GM23338 (cell line): ENCODE results near the gene MCC. TPM values are rescaled to one million over a fixed set of nuclear protein-coding genes. Genes with fewer than 3 reads are reported as not detected.

Source experiments
- ATAC-seq: fragments of 200-7000 bp; cut with Tn5 transposase; 3 replicates; pipeline ENCODE4 v1.9.1; 2020
- DNase-seq: peaks from one replicate; pipeline ENCODE4 v3.0.0-alpha.2; 2015; ENCODE audit warnings: low spot score
- H2AFZ ChIP-seq: fragments of 200-600 bp; sonication (generic); 2 replicates; pipeline ENCODE4 v1.8.0; 2016; ENCODE audit warnings: antibody characterized with exemption, mild to moderate bottlenecking, moderate library complexity
- H3F3A ChIP-seq: fragments of 200-600 bp; sonication (generic); replicated peaks from 2 replicates; pipeline ENCODE4 v1.8.0; 2017; ENCODE audit warnings: antibody characterized with exemption, mixed run types, low read depth
- H3K27ac ChIP-seq: fragments of 200-600 bp; sonication (generic); 2 replicates; pipeline ENCODE4 v1.6.1; 2016; ENCODE audit warnings: low read depth
- H3K27me3 ChIP-seq: fragments of 200-600 bp; sonication (generic); 2 replicates; pipeline ENCODE4 v1.8.0; 2016; ENCODE audit warnings: mild to moderate bottlenecking, mixed run types, moderate library complexity; ENCODE audit not compliant: insufficient read depth
- H3K36me3 ChIP-seq: fragments of 200-600 bp; sonication (generic); 2 replicates; pipeline ENCODE4 v1.8.0; 2016; ENCODE audit warnings: mild to moderate bottlenecking; ENCODE audit not compliant: insufficient read depth
- H3K4me1 ChIP-seq: fragments of 200-600 bp; sonication (generic); 2 replicates; pipeline ENCODE4 v1.8.0; 2016; ENCODE audit warnings: mild to moderate bottlenecking, moderate library complexity; ENCODE audit not compliant: insufficient read depth
- H3K4me2 ChIP-seq: fragments of 200-600 bp; sonication (generic); 2 replicates; pipeline ENCODE4 v1.7.1; 2017; ENCODE audit warnings: mixed run types
- H3K4me3 ChIP-seq: fragments of 200-600 bp; sonication (generic); 2 replicates; pipeline ENCODE4 v1.6.1; 2016; ENCODE audit warnings: mixed run types
- H3K79me2 ChIP-seq: fragments of 200-600 bp; sonication (generic); replicated peaks from 2 replicates; pipeline ENCODE4 v1.8.0; 2017; ENCODE audit warnings: mild to moderate bottlenecking; ENCODE audit not compliant: insufficient read depth
- H3K9me2 ChIP-seq: fragments of 200-600 bp; sonication (generic); 2 replicates; pipeline ENCODE4 v1.8.0; 2017; ENCODE audit not compliant: insufficient read depth
- H4K20me1 ChIP-seq: fragments of 200-600 bp; sonication (generic); replicated peaks from 2 replicates; pipeline ENCODE4 v1.8.0; 2017; ENCODE audit warnings: mild to moderate bottlenecking; ENCODE audit not compliant: insufficient read depth
- H3K27ac Mint-ChIP-seq: 2 replicates; pipeline ENCODE4 v1.8.0; 2020; ENCODE audit warnings: inconsistent platforms, mild to moderate bottlenecking, moderate library complexity, mixed read lengths
- H3K27me3 Mint-ChIP-seq: 3 replicates; pipeline ENCODE4 v1.8.0; 2022; ENCODE audit warnings: low read depth, mild to moderate bottlenecking, moderate library complexity, mixed read lengths, inconsistent platforms; ENCODE audit not compliant: insufficient read depth, poor library complexity
- H3K36me3 Mint-ChIP-seq: 3 replicates; pipeline ENCODE4 v1.8.0; 2021; ENCODE audit warnings: low read depth, mild to moderate bottlenecking, inconsistent platforms, moderate library complexity, mixed read lengths
- H3K4me1 Mint-ChIP-seq: 3 replicates; pipeline ENCODE4 v1.8.0; 2020; ENCODE audit warnings: mild to moderate bottlenecking, inconsistent platforms, mixed read lengths
- H3K4me3 Mint-ChIP-seq: 3 replicates; pipeline ENCODE4 v1.8.0; 2021; ENCODE audit warnings: moderate library complexity, mild to moderate bottlenecking, inconsistent platforms, mixed read lengths
- H3K9me3 Mint-ChIP-seq: 3 replicates; pipeline ENCODE4 v1.8.0; 2020; ENCODE audit warnings: moderate library complexity, mild to moderate bottlenecking, inconsistent platforms, mixed read lengths
- CREB1 ChIP-seq: fragments of 250-450 bp; sonication (Bioruptor Pico); IDR thresholded peaks from 2 replicates; pipeline ENCODE4 v1.5.0; 2020; ENCODE audit warnings: low read depth, mild to moderate bottlenecking, moderate library complexity
- EZH2 ChIP-seq: fragments of 200-600 bp; sonication (generic); IDR thresholded peaks from one replicate; pipeline ENCODE4 v1.8.0; 2017; ENCODE audit warnings: antibody characterized with exemption, mild to moderate bottlenecking, low read depth; ENCODE audit not compliant: unreplicated experiment
- EZH2phosphoT487 ChIP-seq: fragments of 200-600 bp; sonication (generic); IDR thresholded peaks from one replicate; pipeline ENCODE4 v1.8.1; 2018; ENCODE audit warnings: antibody characterized with exemption; ENCODE audit not compliant: unreplicated experiment
- JUNB ChIP-seq: IDR thresholded peaks from one replicate; pipeline ENCODE4 v1.6.1; 2016; ENCODE audit warnings: antibody characterized with exemption; ENCODE audit not compliant: unreplicated experiment
- NANOG ChIP-seq: IDR thresholded peaks from 2 replicates; pipeline ENCODE4 v1.6.1; 2016; ENCODE audit warnings: antibody characterized with exemption, borderline replicate concordance
- POLR2AphosphoS5 ChIP-seq: IDR thresholded peaks from 2 replicates; pipeline ENCODE4 v1.6.1; 2016; ENCODE audit warnings: antibody characterized with exemption, low read depth
- STAT1 ChIP-seq: IDR thresholded peaks from one replicate; pipeline ENCODE4 v1.6.1; 2016; ENCODE audit warnings: antibody characterized with exemption; ENCODE audit not compliant: unreplicated experiment
- ZNF331 ChIP-seq: fragments of 250-450 bp; sonication (Bioruptor Pico); IDR thresholded peaks from 2 replicates; pipeline ENCODE4 v1.5.0; 2020; ENCODE audit warnings: low read depth, mild to moderate bottlenecking, moderate library complexity
- polyA plus RNA-seq: library from polyadenylated mRNA; unstranded; fragments of >200 nt; fragmentation: Nextera tagmentation; extraction: Ambion mirVana; gene quantifications from 2 replicates; pipeline ENCODE4 v1.2.1, GENCODE V29; 2016
- total RNA-seq: library from RNA; depleted of rRNA; stranded (reverse); fragments of >200 nt; shearing (Covaris generic); gene quantifications from 2 replicates; pipeline ENCODE4 v1.2.3, GENCODE V29; 2014
- TF ChIP-seq, protein P1 (sequence below), 2 experiments: fragments of 200-600 bp in 1 of 2; sonication (generic) in 1 of 2; conservative IDR thresholded peaks; 2 replicates each; pipeline versions ENCODE4 v1.5.1 to v1.6.1; 2016 to 2017; ENCODE audit warnings: antibody characterized with exemption in 2 of 2, low read depth in 2 of 2, mild to moderate bottlenecking in 2 of 2, moderate library complexity in 1 of 2
- TF ChIP-seq, protein P2 (sequence below): fragments of 250-450 bp; sonication (Bioruptor Pico); IDR thresholded peaks from 2 replicates; pipeline ENCODE4 v1.5.0; 2020; ENCODE audit warnings: mild to moderate bottlenecking, moderate library complexity
- TF ChIP-seq, protein P3 (sequence below): IDR thresholded peaks from 2 replicates; pipeline ENCODE4 v1.6.1; 2016; ENCODE audit warnings: antibody characterized with exemption

MCC gene
- total and polyA plus RNA-seq, 2 experiments from 2014 or later: 3.8 to 10.1 TPM

DNA sequence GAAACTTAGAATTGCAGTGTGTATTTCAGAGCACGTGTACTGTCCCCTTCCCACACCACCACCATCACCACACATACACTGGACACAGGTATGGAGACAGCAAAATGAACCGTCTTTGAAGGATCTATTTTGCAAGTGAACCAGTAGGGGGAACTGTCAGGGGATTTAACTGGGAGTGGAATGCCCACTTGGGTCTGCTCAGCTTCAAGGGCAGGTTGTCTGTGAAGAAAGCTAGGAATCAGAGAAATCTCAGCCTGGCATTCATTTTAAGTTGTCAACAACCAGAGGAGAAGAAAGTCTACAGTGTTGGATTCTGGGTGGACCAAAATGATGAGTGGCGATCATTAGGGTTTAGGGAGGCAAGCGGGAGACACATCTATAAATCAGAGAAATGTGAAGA lies 364.6 kb downstream of the MCC start:
- Mint-ChIP-seq H3K4me1 (peaks cover 23% of the 10 kb centered on the region), H3K4me3 (no peak overlapping the region), H3K36me3 (peaks cover 3% of the 10 kb centered on the region; the same call in 1 of the 3 replicates), H3K27ac (no peak overlapping the region), H3K27me3 (no peaks in the 10 kb centered on the region), H3K9me3 (peaks cover 6% of the 10 kb centered on the region; the same call in 2 of the 3 replicates)
- Histone ChIP-seq H3K4me2 (no peak overlapping the region), H3K4me3 (no peak overlapping the region), H4K20me1 (no peaks in the 10 kb centered on the region), H3K9me2 (no peaks in the 10 kb centered on the region), H3K27me3 (no peaks in the 10 kb centered on the region), H3K36me3 (no peaks in the 10 kb centered on the region), H2AFZ (no peak overlapping the region), H3K4me1 (peaks cover 10% of the 10 kb centered on the region), H3F3A (no peaks in the 10 kb centered on the region), H3K79me2 (no peaks in the 10 kb centered on the region), H3K27ac (no peak overlapping the region)
- ATAC-seq (peak; percentile 87), DNase-seq (peak; percentile 69)
- TF ChIP-seq ZNF331 (CRISPR knock-in tag): no peak
- TF ChIP-seq, protein P1, sequence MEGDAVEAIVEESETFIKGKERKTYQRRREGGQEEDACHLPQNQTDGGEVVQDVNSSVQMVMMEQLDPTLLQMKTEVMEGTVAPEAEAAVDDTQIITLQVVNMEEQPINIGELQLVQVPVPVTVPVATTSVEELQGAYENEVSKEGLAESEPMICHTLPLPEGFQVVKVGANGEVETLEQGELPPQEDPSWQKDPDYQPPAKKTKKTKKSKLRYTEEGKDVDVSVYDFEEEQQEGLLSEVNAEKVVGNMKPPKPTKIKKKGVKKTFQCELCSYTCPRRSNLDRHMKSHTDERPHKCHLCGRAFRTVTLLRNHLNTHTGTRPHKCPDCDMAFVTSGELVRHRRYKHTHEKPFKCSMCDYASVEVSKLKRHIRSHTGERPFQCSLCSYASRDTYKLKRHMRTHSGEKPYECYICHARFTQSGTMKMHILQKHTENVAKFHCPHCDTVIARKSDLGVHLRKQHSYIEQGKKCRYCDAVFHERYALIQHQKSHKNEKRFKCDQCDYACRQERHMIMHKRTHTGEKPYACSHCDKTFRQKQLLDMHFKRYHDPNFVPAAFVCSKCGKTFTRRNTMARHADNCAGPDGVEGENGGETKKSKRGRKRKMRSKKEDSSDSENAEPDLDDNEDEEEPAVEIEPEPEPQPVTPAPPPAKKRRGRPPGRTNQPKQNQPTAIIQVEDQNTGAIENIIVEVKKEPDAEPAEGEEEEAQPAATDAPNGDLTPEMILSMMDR (conservative IDR thresholded peaks at IDR 0.05; ENCODE audit: low read depth in 2 of 2): peak; percentile 58 to 68

DNA sequence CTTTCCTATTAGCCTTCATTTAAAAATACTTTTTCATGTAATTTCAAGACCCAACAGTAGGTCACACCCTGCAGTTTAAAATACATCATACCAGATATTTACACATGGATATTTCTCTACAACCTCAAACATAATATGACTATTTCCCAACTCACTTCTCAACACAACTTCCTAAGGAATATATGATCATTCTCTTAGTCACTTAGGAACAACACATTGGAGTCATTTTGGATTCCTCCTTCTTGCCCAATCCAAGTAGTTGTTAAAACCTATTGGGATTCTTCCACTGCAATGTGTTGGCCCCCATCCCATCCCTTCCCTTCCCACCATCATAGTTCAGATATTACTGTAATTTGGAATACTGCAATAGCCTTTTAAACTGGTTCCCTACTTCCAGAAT lies 366.2 kb downstream of the MCC start:
- Mint-ChIP-seq H3K4me1 (peaks cover 20% of the 10 kb centered on the region), H3K4me3 (no peak overlapping the region), H3K9me3 (peaks cover 3% of the 10 kb centered on the region; the same call in 2 of the 3 replicates), H3K27me3 (no peaks in the 10 kb centered on the region), H3K27ac (no peak overlapping the region), H3K36me3 (peaks cover 3% of the 10 kb centered on the region; the same call in 1 of the 3 replicates)
- Histone ChIP-seq H3K36me3 (no peaks in the 10 kb centered on the region), H4K20me1 (no peaks in the 10 kb centered on the region), H3K4me1 (no peaks in the 10 kb centered on the region; the same call in 1 of the 2 replicates), H2AFZ (no peak overlapping the region), H3F3A (no peaks in the 10 kb centered on the region), H3K4me2 (no peak overlapping the region), H3K9me2 (no peaks in the 10 kb centered on the region), H3K27me3 (no peaks in the 10 kb centered on the region), H3K27ac (no peak overlapping the region), H3K4me3 (no peak overlapping the region), H3K79me2 (no peaks in the 10 kb centered on the region)
- DNase-seq (no peak), ATAC-seq (no peak)
- TF ChIP-seq STAT1 (no peak), CREB1 (CRISPR knock-in tag) (no peak), EZH2phosphoT487 (no peak), JUNB (no peak), POLR2AphosphoS5 (no peak), EZH2 (no peak), NANOG (no peak)
- TF ChIP-seq, protein P1 (conservative IDR thresholded peaks at IDR 0.05; ENCODE audit: low read depth in 2 of 2): no peak
- TF ChIP-seq, protein P2, sequence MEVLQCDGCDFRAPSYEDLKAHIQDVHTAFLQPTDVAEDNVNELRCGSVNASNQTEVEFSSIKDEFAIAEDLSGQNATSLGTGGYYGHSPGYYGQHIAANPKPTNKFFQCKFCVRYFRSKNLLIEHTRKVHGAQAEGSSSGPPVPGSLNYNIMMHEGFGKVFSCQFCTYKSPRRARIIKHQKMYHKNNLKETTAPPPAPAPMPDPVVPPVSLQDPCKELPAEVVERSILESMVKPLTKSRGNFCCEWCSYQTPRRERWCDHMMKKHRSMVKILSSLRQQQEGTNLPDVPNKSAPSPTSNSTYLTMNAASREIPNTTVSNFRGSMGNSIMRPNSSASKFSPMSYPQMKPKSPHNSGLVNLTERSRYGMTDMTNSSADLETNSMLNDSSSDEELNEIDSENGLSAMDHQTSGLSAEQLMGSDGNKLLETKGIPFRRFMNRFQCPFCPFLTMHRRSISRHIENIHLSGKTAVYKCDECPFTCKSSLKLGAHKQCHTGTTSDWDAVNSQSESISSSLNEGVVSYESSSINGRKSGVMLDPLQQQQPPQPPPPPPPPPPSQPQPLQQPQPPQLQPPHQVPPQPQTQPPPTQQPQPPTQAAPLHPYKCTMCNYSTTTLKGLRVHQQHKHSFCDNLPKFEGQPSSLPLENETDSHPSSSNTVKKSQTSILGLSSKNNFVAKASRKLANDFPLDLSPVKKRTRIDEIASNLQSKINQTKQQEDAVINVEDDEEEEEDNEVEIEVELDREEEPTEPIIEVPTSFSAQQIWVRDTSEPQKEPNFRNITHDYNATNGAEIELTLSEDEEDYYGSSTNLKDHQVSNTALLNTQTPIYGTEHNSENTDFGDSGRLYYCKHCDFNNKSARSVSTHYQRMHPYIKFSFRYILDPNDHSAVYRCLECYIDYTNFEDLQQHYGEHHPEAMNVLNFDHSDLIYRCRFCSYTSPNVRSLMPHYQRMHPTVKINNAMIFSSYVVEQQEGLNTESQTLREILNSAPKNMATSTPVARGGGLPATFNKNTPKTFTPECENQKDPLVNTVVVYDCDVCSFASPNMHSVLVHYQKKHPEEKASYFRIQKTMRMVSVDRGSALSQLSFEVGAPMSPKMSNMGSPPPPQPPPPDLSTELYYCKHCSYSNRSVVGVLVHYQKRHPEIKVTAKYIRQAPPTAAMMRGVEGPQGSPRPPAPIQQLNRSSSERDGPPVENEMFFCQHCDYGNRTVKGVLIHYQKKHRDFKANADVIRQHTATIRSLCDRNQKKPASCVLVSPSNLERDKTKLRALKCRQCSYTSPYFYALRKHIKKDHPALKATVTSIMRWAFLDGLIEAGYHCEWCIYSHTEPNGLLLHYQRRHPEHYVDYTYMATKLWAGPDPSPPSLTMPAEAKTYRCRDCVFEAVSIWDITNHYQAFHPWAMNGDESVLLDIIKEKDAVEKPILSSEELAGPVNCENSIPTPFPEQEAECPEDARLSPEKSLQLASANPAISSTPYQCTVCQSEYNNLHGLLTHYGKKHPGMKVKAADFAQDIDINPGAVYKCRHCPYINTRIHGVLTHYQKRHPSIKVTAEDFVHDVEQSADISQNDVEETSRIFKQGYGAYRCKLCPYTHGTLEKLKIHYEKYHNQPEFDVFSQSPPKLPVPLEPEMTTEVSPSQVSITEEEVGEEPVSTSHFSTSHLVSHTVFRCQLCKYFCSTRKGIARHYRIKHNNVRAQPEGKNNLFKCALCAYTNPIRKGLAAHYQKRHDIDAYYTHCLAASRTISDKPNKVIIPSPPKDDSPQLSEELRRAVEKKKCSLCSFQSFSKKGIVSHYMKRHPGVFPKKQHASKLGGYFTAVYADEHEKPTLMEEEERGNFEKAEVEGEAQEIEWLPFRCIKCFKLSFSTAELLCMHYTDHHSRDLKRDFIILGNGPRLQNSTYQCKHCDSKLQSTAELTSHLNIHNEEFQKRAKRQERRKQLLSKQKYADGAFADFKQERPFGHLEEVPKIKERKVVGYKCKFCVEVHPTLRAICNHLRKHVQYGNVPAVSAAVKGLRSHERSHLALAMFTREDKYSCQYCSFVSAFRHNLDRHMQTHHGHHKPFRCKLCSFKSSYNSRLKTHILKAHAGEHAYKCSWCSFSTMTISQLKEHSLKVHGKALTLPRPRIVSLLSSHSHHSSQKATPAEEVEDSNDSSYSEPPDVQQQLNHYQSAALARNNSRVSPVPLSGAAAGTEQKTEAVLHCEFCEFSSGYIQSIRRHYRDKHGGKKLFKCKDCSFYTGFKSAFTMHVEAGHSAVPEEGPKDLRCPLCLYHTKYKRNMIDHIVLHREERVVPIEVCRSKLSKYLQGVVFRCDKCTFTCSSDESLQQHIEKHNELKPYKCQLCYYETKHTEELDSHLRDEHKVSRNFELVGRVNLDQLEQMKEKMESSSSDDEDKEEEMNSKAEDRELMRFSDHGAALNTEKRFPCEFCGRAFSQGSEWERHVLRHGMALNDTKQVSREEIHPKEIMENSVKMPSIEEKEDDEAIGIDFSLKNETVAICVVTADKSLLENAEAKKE (CRISPR knock-in tag): no peak
- TF ChIP-seq, protein P3, sequence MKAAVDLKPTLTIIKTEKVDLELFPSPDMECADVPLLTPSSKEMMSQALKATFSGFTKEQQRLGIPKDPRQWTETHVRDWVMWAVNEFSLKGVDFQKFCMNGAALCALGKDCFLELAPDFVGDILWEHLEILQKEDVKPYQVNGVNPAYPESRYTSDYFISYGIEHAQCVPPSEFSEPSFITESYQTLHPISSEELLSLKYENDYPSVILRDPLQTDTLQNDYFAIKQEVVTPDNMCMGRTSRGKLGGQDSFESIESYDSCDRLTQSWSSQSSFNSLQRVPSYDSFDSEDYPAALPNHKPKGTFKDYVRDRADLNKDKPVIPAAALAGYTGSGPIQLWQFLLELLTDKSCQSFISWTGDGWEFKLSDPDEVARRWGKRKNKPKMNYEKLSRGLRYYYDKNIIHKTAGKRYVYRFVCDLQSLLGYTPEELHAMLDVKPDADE: no peak
